SU-DHL-6 (cell line): ENCODE results near the gene RASA2.

Experiments
- H2AFZ ChIP-seq: fragments of 200-600 bp; sonication (generic); 2 replicates; pipeline ENCODE4 v1.6.1; 2014; ENCODE audit warnings: low read depth, mild to moderate bottlenecking, moderate library complexity, mixed read lengths, antibody characterized with exemption, low read length; ENCODE audit not compliant: severe bottlenecking
- H3F3A ChIP-seq: fragments of 200-600 bp; shearing (Covaris generic); 2 replicates; pipeline ENCODE4 v1.6.0; 2016; ENCODE audit warnings: antibody characterized with exemption, mild to moderate bottlenecking; ENCODE audit not compliant: insufficient read depth
- H3K27ac ChIP-seq: fragments of 200-600 bp; sonication (generic); 2 replicates; pipeline ENCODE4 v1.5.1; 2016; ENCODE audit warnings: low read depth, mild to moderate bottlenecking, low read length, moderate library complexity, mixed read lengths
- H3K27me3 ChIP-seq: fragments of 200-600 bp; sonication (generic), shearing (Covaris generic); 2 replicates; pipeline ENCODE4 v1.6.0; 2014; ENCODE audit warnings: mild to moderate bottlenecking, low read length
- H3K36me3 ChIP-seq: fragments of 200-600 bp; sonication (generic); 2 replicates; pipeline ENCODE4 v1.6.1; 2014; ENCODE audit warnings: mild to moderate bottlenecking, low read length, mixed read lengths
- H3K4me2 ChIP-seq: fragments of 300-600, 200-600 bp; shearing (Covaris generic), sonication (generic); 2 replicates; pipeline ENCODE4 v1.6.0; 2014; ENCODE audit warnings: low read length, low read depth, mild to moderate bottlenecking; ENCODE audit not compliant: poor library complexity, severe bottlenecking
- H3K4me3 ChIP-seq: fragments of 200-600 bp; sonication (generic); 2 replicates; pipeline ENCODE4 v1.5.1; 2014; ENCODE audit warnings: antibody characterized with exemption, low read length, mild to moderate bottlenecking, mixed read lengths; ENCODE audit not compliant: insufficient read depth, poor library complexity, severe bottlenecking
- H3K79me2 ChIP-seq: fragments of 200-600 bp; sonication (generic); 2 replicates; pipeline ENCODE4 v1.6.1; 2014; ENCODE audit warnings: mild to moderate bottlenecking, low read length, moderate library complexity; ENCODE audit not compliant: insufficient read depth
- H3K9ac ChIP-seq: fragments of 200-600 bp; sonication (generic); 2 replicates; pipeline ENCODE4 v1.7.0; 2014; ENCODE audit warnings: mild to moderate bottlenecking, low read length
- H3K9me2 ChIP-seq: fragments of 200-600 bp; sonication (generic); replicated peaks from 2 replicates; pipeline ENCODE4 v1.6.1; 2014; ENCODE audit warnings: low read length; ENCODE audit not compliant: insufficient read depth
- H3K9me3 ChIP-seq: fragments of 200-600 bp; sonication (generic); 2 replicates; pipeline ENCODE4 v1.6.1; 2014; ENCODE audit warnings: low read length, mixed read lengths; ENCODE audit not compliant: insufficient read depth
- H4K20me1 ChIP-seq: fragments of 200-600 bp; sonication (generic); 2 replicates; pipeline ENCODE4 v1.6.1; 2014; ENCODE audit warnings: low read depth, mild to moderate bottlenecking, antibody characterized with exemption, low read length, moderate library complexity, mixed read lengths
- EZH2phosphoT487 ChIP-seq: fragments of 200-600 bp; sonication (generic), shearing (Covaris generic); conservative IDR thresholded peaks from 2 replicates; pipeline ENCODE4 v1.6.1; 2018; ENCODE audit warnings: mild to moderate bottlenecking, antibody characterized with exemption, low read length, moderate library complexity, mixed read lengths
- TF ChIP-seq, protein P1 (sequence below): fragments of 200-600 bp; sonication (generic); IDR thresholded peaks from one replicate; pipeline ENCODE4 v1.5.1; 2017; ENCODE audit warnings: antibody characterized with exemption, mild to moderate bottlenecking, low read length, moderate library complexity; ENCODE audit not compliant: insufficient read depth, poor library complexity, severe bottlenecking

RASA2 gene

DNA sequence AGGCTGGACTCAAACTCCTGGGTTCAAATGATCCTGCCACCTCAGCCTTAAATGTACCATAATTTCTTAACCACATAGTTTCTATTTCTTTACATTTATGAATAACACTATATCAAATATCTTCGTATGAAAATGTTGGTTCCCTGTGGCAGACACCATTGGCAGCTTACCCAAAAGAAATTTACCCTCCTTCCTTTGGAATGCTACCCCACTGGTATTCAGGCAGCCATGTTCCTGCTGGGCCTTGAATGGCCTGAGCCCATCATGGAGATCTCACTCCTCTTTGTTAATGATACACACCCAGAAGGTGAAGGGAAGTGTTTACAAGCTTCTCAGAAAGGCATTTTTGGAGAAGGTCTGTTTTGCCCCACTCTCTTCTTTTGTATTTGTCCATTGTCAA is 157.0 kb downstream of the RASA2 start:
- no peaks in the 10 kb centered on the region for H3K9me3 ChIP-seq
- H2AFZ ChIP-seq: no peak overlapping the region
- H3F3A ChIP-seq: no peaks in the 10 kb centered on the region
- no peak overlapping the region for H3K4me2 ChIP-seq
- H3K9me2 ChIP-seq: no peaks in the 10 kb centered on the region
- no peaks in the 10 kb centered on the region for H3K36me3 ChIP-seq
- no peak overlapping the region for H3K27ac ChIP-seq
- no peaks in the 10 kb centered on the region for H3K27me3 ChIP-seq
- no peaks in the 10 kb centered on the region for H4K20me1 ChIP-seq
- TF ChIP-seq, protein P1, sequence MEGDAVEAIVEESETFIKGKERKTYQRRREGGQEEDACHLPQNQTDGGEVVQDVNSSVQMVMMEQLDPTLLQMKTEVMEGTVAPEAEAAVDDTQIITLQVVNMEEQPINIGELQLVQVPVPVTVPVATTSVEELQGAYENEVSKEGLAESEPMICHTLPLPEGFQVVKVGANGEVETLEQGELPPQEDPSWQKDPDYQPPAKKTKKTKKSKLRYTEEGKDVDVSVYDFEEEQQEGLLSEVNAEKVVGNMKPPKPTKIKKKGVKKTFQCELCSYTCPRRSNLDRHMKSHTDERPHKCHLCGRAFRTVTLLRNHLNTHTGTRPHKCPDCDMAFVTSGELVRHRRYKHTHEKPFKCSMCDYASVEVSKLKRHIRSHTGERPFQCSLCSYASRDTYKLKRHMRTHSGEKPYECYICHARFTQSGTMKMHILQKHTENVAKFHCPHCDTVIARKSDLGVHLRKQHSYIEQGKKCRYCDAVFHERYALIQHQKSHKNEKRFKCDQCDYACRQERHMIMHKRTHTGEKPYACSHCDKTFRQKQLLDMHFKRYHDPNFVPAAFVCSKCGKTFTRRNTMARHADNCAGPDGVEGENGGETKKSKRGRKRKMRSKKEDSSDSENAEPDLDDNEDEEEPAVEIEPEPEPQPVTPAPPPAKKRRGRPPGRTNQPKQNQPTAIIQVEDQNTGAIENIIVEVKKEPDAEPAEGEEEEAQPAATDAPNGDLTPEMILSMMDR: no peak
- no peak for TF ChIP-seq EZH2phosphoT487
- H3K9ac ChIP-seq: no peak overlapping the region
- H3K4me3 ChIP-seq: no peak overlapping the region
- no peaks in the 10 kb centered on the region for H3K79me2 ChIP-seq

DNA sequence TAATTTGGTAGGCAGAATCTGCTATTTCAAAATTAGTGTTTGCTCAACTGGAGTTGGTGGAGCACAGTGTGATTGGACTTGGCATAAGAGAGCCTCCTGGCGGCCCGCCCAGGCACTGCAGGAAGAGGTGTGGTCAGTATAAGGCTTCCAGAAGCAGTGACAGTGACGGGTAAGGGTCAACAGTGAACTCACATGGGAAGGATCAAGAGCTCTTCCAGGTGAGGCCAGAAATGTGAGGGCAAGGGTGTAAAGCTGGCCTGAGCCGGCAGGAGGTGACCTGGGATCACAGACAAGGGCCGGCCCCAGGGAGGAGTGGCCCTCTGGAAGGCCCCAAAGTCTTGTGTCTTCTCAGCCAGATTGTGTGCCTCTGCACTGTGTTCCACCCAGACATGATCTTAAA is 158.1 kb downstream of the RASA2 start:
- Histone ChIP-seq H3K4me2 (no peak overlapping the region), H2AFZ (no peak overlapping the region), H3K9me3 (no peaks in the 10 kb centered on the region), H3K9ac (no peak overlapping the region), H3F3A (no peaks in the 10 kb centered on the region), H3K9me2 (no peaks in the 10 kb centered on the region), H3K4me3 (no peak overlapping the region), H3K79me2 (no peaks in the 10 kb centered on the region), H3K36me3 (no peaks in the 10 kb centered on the region), H3K27me3 (no peaks in the 10 kb centered on the region), H4K20me1 (no peaks in the 10 kb centered on the region), H3K27ac (no peak overlapping the region)
- TF ChIP-seq, protein P1: peak; percentile 91
- TF ChIP-seq EZH2phosphoT487: no peak

DNA sequence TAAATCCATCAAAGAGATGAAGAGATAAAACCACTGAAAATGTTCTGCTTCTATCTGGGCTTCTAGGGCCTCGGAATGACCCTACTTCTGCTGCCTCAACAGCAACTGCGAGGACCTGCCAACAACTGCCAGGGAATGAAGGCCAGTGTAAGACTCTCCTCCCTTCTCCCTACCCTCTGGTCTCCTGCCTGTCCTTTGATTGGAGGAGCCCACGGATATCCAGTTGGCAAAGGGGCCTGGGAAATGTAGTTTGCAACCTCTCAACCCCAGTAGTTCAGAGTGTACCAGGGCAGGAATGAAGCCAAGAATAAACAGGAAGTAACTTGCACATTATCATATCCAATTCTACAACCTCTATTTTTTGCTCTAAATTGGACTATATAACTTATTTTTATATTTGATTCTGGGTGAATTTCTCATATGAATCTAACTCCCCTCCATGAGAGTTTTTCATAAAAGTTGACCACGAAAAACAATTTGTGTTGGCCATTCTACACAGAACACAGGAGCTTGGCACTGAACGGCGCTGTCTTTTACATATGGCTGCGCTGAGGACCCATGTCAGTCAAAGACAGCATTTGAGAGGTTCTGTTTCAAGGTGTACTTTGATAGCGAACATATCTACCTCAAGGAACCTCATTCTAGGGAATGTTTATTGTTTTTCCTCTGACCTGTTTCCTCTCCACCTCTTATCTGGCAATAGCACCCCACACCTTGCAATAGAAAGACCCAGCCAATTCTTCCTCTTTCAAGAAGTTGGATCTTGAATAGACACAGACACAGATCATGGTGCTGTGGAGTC is 160.1 kb downstream of the RASA2 start:
- H3K27ac ChIP-seq: no peak overlapping the region
- no peaks in the 10 kb centered on the region for H3K9me2 ChIP-seq
- H3K36me3 ChIP-seq: no peaks in the 10 kb centered on the region
- H4K20me1 ChIP-seq: no peaks in the 10 kb centered on the region
- no peaks in the 10 kb centered on the region for H3K79me2 ChIP-seq
- H2AFZ ChIP-seq: peak overlapping the region; percentile 41
- no peak overlapping the region for H3K4me3 ChIP-seq
- TF ChIP-seq, protein P1: no peak
- no peak for TF ChIP-seq EZH2phosphoT487
- H3K27me3 ChIP-seq: no peaks in the 10 kb centered on the region
- H3F3A ChIP-seq: no peaks in the 10 kb centered on the region
- peaks cover 4% of the 10 kb centered on the region; the same call in 1 of the 2 replicates for H3K9me3 ChIP-seq
- no peak overlapping the region for H3K4me2 ChIP-seq
- H3K9ac ChIP-seq: no peak overlapping the region
